Endodermal cell (in vitro differentiated cells): ENCODE results near the gene CAMSAP1. TPM values are rescaled to one million over a fixed set of nuclear protein-coding genes. Genes with fewer than 3 reads are reported as not detected.

ENCODE experiments used
- DNase-seq: peaks from one replicate; pipeline ENCODE4 v3.0.0-alpha.2; 2017
- H3K27ac ChIP-seq: 2 replicates; pipeline ENCODE4 v1.5.1; 2013; ENCODE audit warnings: mild to moderate bottlenecking, low read depth, low read length, moderate library complexity
- H3K27me3 ChIP-seq: 2 replicates; pipeline ENCODE4 v1.6.1; 2013; ENCODE audit warnings: mild to moderate bottlenecking, low read length, moderate library complexity; ENCODE audit not compliant: insufficient read depth, control insufficient read depth, poor library complexity, severe bottlenecking
- H3K36me3 ChIP-seq: 2 replicates; pipeline ENCODE4 v1.7.0; 2013; ENCODE audit warnings: mild to moderate bottlenecking, low read length, moderate library complexity; ENCODE audit not compliant: control insufficient read depth, insufficient read depth
- H3K4me1 ChIP-seq: one replicate; pipeline ENCODE4 v1.7.0; 2013; ENCODE audit warnings: low read length; ENCODE audit not compliant: control insufficient read depth, insufficient read depth
- H3K4me3 ChIP-seq: 2 replicates; pipeline ENCODE4 v1.5.1; 2013; ENCODE audit warnings: mild to moderate bottlenecking, low read length, moderate library complexity
- H3K9ac ChIP-seq: 2 replicates; pipeline ENCODE4 v1.6.1; 2013; ENCODE audit warnings: mild to moderate bottlenecking, low read length, moderate library complexity; ENCODE audit not compliant: poor library complexity, severe bottlenecking; ENCODE audit errors: extremely low read depth
- H3K9me3 ChIP-seq: 2 replicates; pipeline ENCODE4 v1.6.1; 2013; ENCODE audit warnings: mild to moderate bottlenecking, low read length, moderate library complexity; ENCODE audit not compliant: control insufficient read depth
- H3K27ac Mint-ChIP-seq: 2 replicates; pipeline ENCODE4 v1.8.0; 2020; ENCODE audit warnings: mixed read lengths
- H3K27me3 Mint-ChIP-seq: 2 replicates; pipeline ENCODE4 v1.8.0; 2021; ENCODE audit warnings: mild to moderate bottlenecking, mixed read lengths; ENCODE audit not compliant: insufficient read depth
- H3K36me3 Mint-ChIP-seq: 2 replicates; pipeline ENCODE4 v1.8.0; 2020; ENCODE audit warnings: low read depth, mixed read lengths
- H3K4me1 Mint-ChIP-seq: 2 replicates; pipeline ENCODE4 v1.8.0; 2020; ENCODE audit warnings: mixed read lengths
- H3K4me3 Mint-ChIP-seq: 2 replicates; pipeline ENCODE4 v1.8.0; 2020; ENCODE audit warnings: mild to moderate bottlenecking, moderate library complexity, mixed read lengths
- H3K9me3 Mint-ChIP-seq: 2 replicates; pipeline ENCODE4 v1.8.0; 2020; ENCODE audit warnings: mild to moderate bottlenecking, mixed read lengths
- CTCF ChIP-seq: fragments of 200-600 bp; sonication (generic); conservative IDR thresholded peaks from 2 replicates; pipeline ENCODE4 v1.5.0; 2021; ENCODE audit warnings: antibody characterized with exemption, mild to moderate bottlenecking
- WGBS, 2 experiments: methylation state at CpG; one replicate each; pipeline versions ENCODE4 v1.1.5 to v1.1.7; 2013; ENCODE audit warnings: missing lambda C conversion rate in 2 of 2, mixed read lengths in 1 of 2; ENCODE audit not compliant: insufficient coverage in 1 of 2, insufficient read length in 1 of 2; 5-methylcytosine and 5-hydroxymethylcytosine counted together
- total RNA-seq, 2 donors: library from RNA; stranded (reverse); fragmentation: NEBNext Ultra II Directional in 1 of 2; extraction: Animal tissue kit (Norgen Biotek cat#: 25700) in 1 of 2; gene quantifications; 2 replicates in 1 of 2; 3 replicates in 1 of 2; pipeline ENCODE4 v1.2.1, GENCODE V29; 2021

The CAMSAP1 gene
- total RNA-seq, 2 donors from 2014 or later = 40.1 to 43.1 TPM

DNA sequence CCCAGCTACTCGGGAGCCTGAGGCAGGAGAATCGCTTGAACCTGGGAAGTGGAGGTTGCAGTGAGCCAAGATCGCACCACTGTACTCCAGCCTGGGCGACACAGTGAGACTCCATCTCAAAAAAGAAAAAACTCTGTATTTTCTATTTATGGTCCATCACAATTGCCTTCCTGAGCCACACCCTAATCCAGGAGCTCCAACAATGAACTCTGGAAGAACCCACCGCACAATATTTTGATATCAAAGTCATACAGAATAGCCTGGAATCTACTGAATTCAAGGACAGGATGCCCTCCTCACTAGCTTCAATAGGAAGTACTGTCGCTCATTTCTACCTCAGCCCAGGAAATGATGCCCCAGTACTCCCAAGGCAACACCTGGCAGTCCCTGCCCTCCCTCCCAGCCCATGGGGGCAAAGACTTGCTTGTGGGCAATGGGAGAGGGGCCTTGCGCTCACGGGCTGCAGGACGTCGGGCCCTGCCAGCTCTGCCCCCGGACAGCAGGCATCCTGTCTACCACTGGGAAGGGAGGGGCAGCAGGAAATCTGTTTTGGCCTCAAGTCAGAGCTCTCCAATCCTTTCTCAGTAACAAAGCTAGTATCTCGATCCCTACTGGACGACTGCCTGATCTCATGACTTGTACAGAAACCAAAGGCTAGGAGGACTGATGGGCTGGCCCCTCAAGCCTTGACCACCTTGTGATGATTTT lies 34.1 kb upstream of the CAMSAP1 start:
- DNase-seq = no peak
- no peak overlapping the region for H3K4me3 ChIP-seq
- H3K9ac ChIP-seq = no peak overlapping the region
- peaks cover 63% of the 10 kb centered on the region for H3K36me3 ChIP-seq
- no peaks in the 10 kb centered on the region for H3K4me1 Mint-ChIP-seq
- H3K27me3 Mint-ChIP-seq = no peaks in the 10 kb centered on the region
- no peaks in the 10 kb centered on the region for H3K27me3 ChIP-seq
- no peaks in the 10 kb centered on the region for H3K4me1 ChIP-seq
- 86 to 90% methylated on average over 12 to 13 of the region's 13 CpGs for WGBS, 2 experiments
- no peak overlapping the region for H3K4me3 Mint-ChIP-seq
- H3K9me3 Mint-ChIP-seq = peaks cover 7% of the 10 kb centered on the region
- no peak overlapping the region for H3K27ac ChIP-seq
- peaks cover 86% of the 10 kb centered on the region for H3K36me3 Mint-ChIP-seq
- H3K27ac Mint-ChIP-seq = no peak overlapping the region
- H3K9me3 ChIP-seq = peaks cover 6% of the 10 kb centered on the region
- no peak for TF ChIP-seq CTCF

DNA sequence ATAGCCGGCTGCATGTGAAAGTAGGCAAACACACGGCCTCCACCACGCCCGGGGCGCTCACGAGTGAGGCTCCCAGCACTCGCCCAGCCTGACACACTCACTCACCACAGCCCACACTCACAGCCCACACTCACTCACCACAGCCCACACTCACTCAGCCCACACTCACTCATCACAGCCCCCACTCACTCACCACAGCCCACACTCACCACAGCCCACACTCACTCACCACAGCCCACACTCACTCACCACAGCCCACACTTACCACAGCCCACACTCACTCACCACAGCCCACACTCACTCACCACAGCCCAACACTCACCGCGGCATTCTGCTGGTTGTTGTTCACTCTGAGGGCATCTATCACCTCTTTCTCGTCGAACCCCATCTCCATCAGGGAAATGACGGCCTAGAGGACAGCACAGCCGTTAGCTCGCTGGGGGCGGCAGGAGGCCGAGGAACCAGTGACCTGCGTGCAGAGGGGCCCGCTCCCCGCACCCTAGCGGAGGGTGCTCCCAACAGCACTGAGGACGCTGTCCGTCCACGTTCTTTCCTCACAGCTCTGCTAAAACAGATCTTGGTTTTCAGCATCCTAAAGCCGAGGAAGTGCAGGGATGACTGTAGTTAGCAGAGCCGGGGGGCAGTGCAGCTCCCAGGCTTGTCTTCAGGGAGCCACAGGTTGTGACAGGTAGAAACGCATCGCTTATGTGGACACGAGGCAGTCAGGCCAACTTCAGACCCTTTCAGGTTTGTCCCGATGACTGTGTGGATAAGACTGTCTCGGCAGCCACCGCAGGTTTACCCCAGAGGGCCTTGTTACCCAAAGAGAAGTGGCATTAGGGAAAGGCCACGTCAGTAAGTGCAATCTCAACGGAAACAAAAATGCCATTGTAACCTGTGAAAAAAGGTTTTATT lies 32.3 kb upstream of the CAMSAP1 start:
- Mint-ChIP-seq H3K9me3 (peaks cover 16% of the 10 kb centered on the region), H3K4me1 (no peaks in the 10 kb centered on the region), H3K27me3 (no peaks in the 10 kb centered on the region), H3K36me3 (peaks cover 85% of the 10 kb centered on the region), H3K4me3 (no peak overlapping the region), H3K27ac (no peak overlapping the region)
- H3K27ac ChIP-seq = no peak overlapping the region
- H3K4me3 ChIP-seq = no peak overlapping the region
- peaks cover 12% of the 10 kb centered on the region for H3K9me3 ChIP-seq
- H3K27me3 ChIP-seq = no peaks in the 10 kb centered on the region
- no peak for DNase-seq
- H3K4me1 ChIP-seq = no peaks in the 10 kb centered on the region
- peaks cover 69% of the 10 kb centered on the region for H3K36me3 ChIP-seq
- H3K9ac ChIP-seq = no peak overlapping the region
- 94 to 95% methylated on average over 30 to 33 of the region's 33 CpGs for WGBS, 2 experiments
- no peak for TF ChIP-seq CTCF

GRCh38 chr9:135937521-135938489 lies 30.5 kb upstream of the CAMSAP1 start:
- no peak overlapping the region for H3K4me3 ChIP-seq
- no peak for TF ChIP-seq CTCF
- no peaks in the 10 kb centered on the region for H3K4me1 ChIP-seq
- Mint-ChIP-seq H3K36me3 (peaks cover 84% of the 10 kb centered on the region), H3K4me3 (no peak overlapping the region), H3K9me3 (peaks cover 16% of the 10 kb centered on the region), H3K4me1 (no peaks in the 10 kb centered on the region), H3K27me3 (no peaks in the 10 kb centered on the region), H3K27ac (no peak overlapping the region)
- 96 to 97% methylated on average over 35 to 44 of the region's 44 CpGs for WGBS, 2 experiments
- no peak overlapping the region for H3K9ac ChIP-seq
- peaks cover 66% of the 10 kb centered on the region for H3K36me3 ChIP-seq
- no peak overlapping the region for H3K27ac ChIP-seq
- peaks cover 12% of the 10 kb centered on the region for H3K9me3 ChIP-seq
- no peaks in the 10 kb centered on the region for H3K27me3 ChIP-seq
- no peak for DNase-seq
